Stomach (tissue), 4 donors: ENCODE results near the gene BICD1.

ENCODE experiments used
- CTCF ChIP-seq, 7 experiments: fragments of 450-650 bp in 4 of 7; fragments of 200-600 bp in 3 of 7; sonication (generic) in 3 of 7; IDR thresholded peaks; one replicate each; pipeline ENCODE4 v1.5.1; 2016 to 2019; ENCODE audit warnings: antibody characterized with exemption in 7 of 7, control low read depth in 2 of 7, mild to moderate bottlenecking in 1 of 7
- EP300 ChIP-seq: sonication (generic); formaldehyde crosslinking; IDR thresholded peaks from one replicate; pipeline ENCODE4 v1.6.1; 2017; ENCODE audit warnings: antibody characterized with exemption
- POLR2A ChIP-seq, 4 donors: fragments of 450-650 bp; IDR thresholded peaks; one replicate each; pipeline ENCODE4 v1.6.1; 2016; ENCODE audit warnings: antibody characterized with exemption in 4 of 4, control low read depth in 2 of 4, mild to moderate bottlenecking in 1 of 4, moderate library complexity in 1 of 4

GRCh38 chr12:32272465-32272864, 165.8 kb downstream of the BICD1 start:
- TF ChIP-seq CTCF (IDR thresholded peaks at IDR 0.05) (no peak), POLR2A (IDR thresholded peaks at IDR 0.05) (no peak), EP300 (no peak)
